A549 (cell line): ENCODE results near the gene CTNNAL1. TPM values are rescaled to one million over a fixed set of nuclear protein-coding genes. Genes with fewer than 3 reads are reported as not detected.

Experiments
- ATAC-seq, 2 experiments: fragments of 200-7000 bp in 1 of 2; fragments of >200 bp in 1 of 2; cut with Nextera tagmentation in 1 of 2; cut with Tn5 transposase in 1 of 2; 3 replicates each; pipeline versions ENCODE4 v1.8.0 to v1.9.1; 2018 to 2020; ENCODE audit warnings: mild to moderate bottlenecking in 1 of 2, moderate library complexity in 1 of 2
- CTCF ChIA-PET: fragments of 300-600 bp; sonication (Branson Sonifier 250); formaldehyde crosslinking; extraction: SDS; loops from one replicate; lab custom pipeline; 2021; ENCODE audit warnings: antibody characterized with exemption, inconsistent platforms; lab: Yijun Ruan, JAX
- POLR2A ChIA-PET: fragments of 350-600 bp; formaldehyde crosslinking; extraction: SDS; loops from one replicate; lab custom pipeline; 2021; ENCODE audit warnings: antibody characterized with exemption, inconsistent platforms; lab: Yijun Ruan, JAX
- DNase-seq, 2 experiments: peaks; one replicate each; pipeline versions ENCODE4 v3.0.0 to v3.0.0-alpha.2; 2011 to 2016; ENCODE audit warnings: low read depth in 1 of 2, low spot score in 1 of 2
- FAIRE-seq: peaks from 2 replicates; lab custom pipeline; 2011; peaks lifted over from hg19 to GRCh38; lab: Jason Lieb, UNC
- H3K27ac ChIP-seq, 2 experiments: fragments of >200 bp; sonication (Bioruptor Twin); formaldehyde crosslinking; 3 replicates each; pipeline ENCODE4 v1.5.1; 2016 to 2017
- H3K4me1 ChIP-seq: fragments of >200 bp; sonication (Bioruptor Twin); formaldehyde crosslinking; 3 replicates; pipeline ENCODE4 v1.6.1; 2016
- H3K4me2 ChIP-seq: fragments of >200 bp; sonication (Bioruptor Twin); formaldehyde crosslinking; 3 replicates; pipeline ENCODE4 v1.6.1; 2016
- H3K4me3 ChIP-seq: fragments of >200 bp; sonication (Bioruptor Twin); formaldehyde crosslinking; 3 replicates; pipeline ENCODE4 v1.5.1; 2016
- H3K9me3 ChIP-seq: fragments of >200 bp; sonication (Bioruptor Twin); formaldehyde crosslinking; 3 replicates; pipeline ENCODE4 v1.6.1; 2016
- BHLHE40 ChIP-seq: IDR thresholded peaks from 2 replicates; pipeline ENCODE4 v1.6.1; 2012; ENCODE audit warnings: low read depth, low read length, inconsistent platforms
- CBX8 ChIP-seq: fragments of 200-600 bp; sonication (generic); IDR thresholded peaks from 2 replicates; pipeline ENCODE4 v1.6.1; 2016
- CHD2 ChIP-seq: fragments of 150-350 bp; IDR thresholded peaks from 2 replicates; pipeline ENCODE4 v1.6.1; 2014; ENCODE audit warnings: low read length; ENCODE audit not compliant: partially characterized antibody
- EHMT2 ChIP-seq: fragments of 200-600 bp; sonication (generic); IDR thresholded peaks from 2 replicates; pipeline ENCODE4 v1.6.1; 2016; ENCODE audit warnings: antibody characterized with exemption, low read depth, mild to moderate bottlenecking, moderate library complexity
- FOSB ChIP-seq: fragments of 250-450 bp; sonication (Bioruptor Pico); IDR thresholded peaks from 2 replicates; pipeline ENCODE4 v1.5.0; 2020; ENCODE audit warnings: mild to moderate bottlenecking, moderate library complexity
- FOSL2 ChIP-seq, 2 experiments: fragments of 450-650 bp in 1 of 2; fragments of >200 bp in 1 of 2; sonication (Bioruptor Twin) in 1 of 2; formaldehyde crosslinking; IDR thresholded peaks; 2 replicates each; pipeline versions ENCODE4 v1.5.0 to v1.6.1; 2016 to 2020; ENCODE audit warnings: mild to moderate bottlenecking in 1 of 2, moderate library complexity in 1 of 2
- GATA3 ChIP-seq: IDR thresholded peaks from 2 replicates; pipeline ENCODE4 v1.6.1; 2012; ENCODE audit warnings: borderline replicate concordance
- HDAC2 ChIP-seq: fragments of 200-600 bp; sonication (generic); IDR thresholded peaks from 2 replicates; pipeline ENCODE4 v1.6.1; 2016
- HEYL ChIP-seq: fragments of 250-450 bp; sonication (Bioruptor Pico); IDR thresholded peaks from 2 replicates; pipeline ENCODE4 v1.8.0; 2021; ENCODE audit warnings: mild to moderate bottlenecking, moderate library complexity
- HOXA7 ChIP-seq: fragments of 250-450 bp; sonication (Bioruptor Pico); IDR thresholded peaks from 2 replicates; pipeline ENCODE4 v1.5.0; 2020; ENCODE audit warnings: mild to moderate bottlenecking, moderate library complexity
- HOXB5 ChIP-seq: fragments of 250-450 bp; sonication (Bioruptor Pico); IDR thresholded peaks from 2 replicates; pipeline ENCODE4 v1.5.0; 2020; ENCODE audit warnings: mild to moderate bottlenecking, moderate library complexity
- KDM1A ChIP-seq: fragments of 200-600 bp; sonication (generic); IDR thresholded peaks from 2 replicates; pipeline ENCODE4 v1.6.1; 2016; ENCODE audit warnings: low read depth, mild to moderate bottlenecking
- MYC ChIP-seq: IDR thresholded peaks from 2 replicates; pipeline ENCODE4 v1.6.1; 2012; ENCODE audit warnings: mild to moderate bottlenecking, inconsistent platforms, low read length, improper control_type of control experiment, borderline replicate concordance
- NR3C1 ChIP-seq: fragments of >200 bp; sonication (Bioruptor Twin); formaldehyde crosslinking; IDR thresholded peaks from 3 replicates; pipeline ENCODE4 v1.6.1; 2017
- RAD21 ChIP-seq, 2 experiments: fragments of >200 bp in 1 of 2; sonication (Bioruptor Twin) in 1 of 2; formaldehyde crosslinking in 1 of 2; IDR thresholded peaks in 1 of 2; conservative IDR thresholded peaks in 1 of 2; 2 replicates in 1 of 2; 3 replicates in 1 of 2; pipeline ENCODE4 v1.6.1; 2012 to 2018; ENCODE audit warnings: inconsistent platforms in 1 of 2
- RCOR1 ChIP-seq: fragments of 150-350 bp; IDR thresholded peaks from 2 replicates; pipeline ENCODE4 v1.6.1; 2014; ENCODE audit warnings: antibody characterized with exemption, low read length, low read depth
- ZFP36 ChIP-seq: fragments of 450-650 bp; IDR thresholded peaks from 2 replicates; pipeline ENCODE4 v1.6.1; 2014; ENCODE audit warnings: borderline replicate concordance; ENCODE audit not compliant: partially characterized antibody
- ZSCAN20 ChIP-seq: fragments of 250-450 bp; sonication (Bioruptor Pico); IDR thresholded peaks from 2 replicates; pipeline ENCODE4 v1.8.0; 2022; ENCODE audit warnings: mild to moderate bottlenecking, moderate library complexity
- WGBS: methylation state at CpG from one replicate; pipeline ENCODE4 v1.1.6; 2017; ENCODE audit errors: missing lambda C conversion rate; 5-methylcytosine and 5-hydroxymethylcytosine counted together
- polyA plus RNA-seq, 4 experiments: library from polyadenylated mRNA; depleted of rRNA in 3 of 4; stranded (reverse); fragments of >200 nt; fragmentation: RNase III in 1 of 4; extraction: RNeasy Plus Mini Kit Qiagen cat#74134 plus additional on column Dnase treatment in 1 of 4; gene quantifications; 2 replicates in 3 of 4; 3 replicates in 1 of 4; pipeline ENCODE4 v1.2.3, GENCODE V29; 2011 to 2017
- TF ChIP-seq, protein P1 (sequence below): fragments of 250-450 bp; sonication (Bioruptor Pico); IDR thresholded peaks from 2 replicates; pipeline ENCODE4 v1.5.0; 2020; ENCODE audit warnings: low read depth, mild to moderate bottlenecking, moderate library complexity
- TF ChIP-seq, protein P2 (sequence below): IDR thresholded peaks from 2 replicates; pipeline ENCODE4 v1.6.1; 2012
- TF ChIP-seq, protein P3 (sequence below): fragments of >200 bp; sonication (Bioruptor Twin); formaldehyde crosslinking; IDR thresholded peaks from 2 replicates; pipeline ENCODE4 v1.6.1; 2016

Gene CTNNAL1
- polyA plus RNA-seq, 2 of the 4 experiments (the other 2 are of a cell fraction) = 43.8 to 63.6 TPM

DNA sequence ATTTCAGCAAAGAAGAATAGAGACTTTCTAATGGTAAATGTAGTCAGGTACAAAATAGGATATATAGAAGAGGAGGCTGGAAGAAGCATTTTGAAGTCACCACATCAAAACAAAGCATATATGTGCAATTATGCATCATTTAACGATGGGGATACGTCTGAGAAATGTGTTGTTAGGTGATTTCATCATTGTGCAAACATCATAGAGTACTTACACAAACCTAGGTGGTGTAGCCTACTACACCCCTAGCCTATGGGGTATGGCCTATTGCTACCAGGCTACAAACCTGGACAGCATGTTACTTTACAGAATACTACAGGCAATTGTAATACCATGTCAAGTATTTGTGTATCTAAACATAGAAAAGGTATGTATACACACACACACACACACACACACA, 107.8 kb downstream of the CTNNAL1 start:
- no peak for TF ChIP-seq HOXB5 (CRISPR knock-in tag)
- no peak for TF ChIP-seq GATA3
- TF ChIP-seq, protein P1, sequence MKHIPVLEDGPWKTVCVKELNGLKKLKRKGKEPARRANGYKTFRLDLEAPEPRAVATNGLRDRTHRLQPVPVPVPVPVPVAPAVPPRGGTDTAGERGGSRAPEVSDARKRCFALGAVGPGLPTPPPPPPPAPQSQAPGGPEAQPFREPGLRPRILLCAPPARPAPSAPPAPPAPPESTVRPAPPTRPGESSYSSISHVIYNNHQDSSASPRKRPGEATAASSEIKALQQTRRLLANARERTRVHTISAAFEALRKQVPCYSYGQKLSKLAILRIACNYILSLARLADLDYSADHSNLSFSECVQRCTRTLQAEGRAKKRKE (CRISPR knock-in tag) = no peak
- TF ChIP-seq MYC = no peak
- TF ChIP-seq BHLHE40 = no peak
- TF ChIP-seq, protein P2, sequence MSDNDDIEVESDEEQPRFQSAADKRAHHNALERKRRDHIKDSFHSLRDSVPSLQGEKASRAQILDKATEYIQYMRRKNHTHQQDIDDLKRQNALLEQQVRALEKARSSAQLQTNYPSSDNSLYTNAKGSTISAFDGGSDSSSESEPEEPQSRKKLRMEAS = no peak
- no peak for TF ChIP-seq ZSCAN20 (CRISPR knock-in tag)
- no peak for TF ChIP-seq FOSL2 (IDR thresholded peaks at IDR 0.05)
- TF ChIP-seq FOSL2 (CRISPR knock-in tag; IDR thresholded peaks at IDR 0.05) = no peak
- TF ChIP-seq, protein P3, sequence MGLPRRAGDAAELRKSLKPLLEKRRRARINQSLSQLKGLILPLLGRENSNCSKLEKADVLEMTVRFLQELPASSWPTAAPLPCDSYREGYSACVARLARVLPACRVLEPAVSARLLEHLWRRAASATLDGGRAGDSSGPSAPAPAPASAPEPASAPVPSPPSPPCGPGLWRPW = no peak
- no peak for TF ChIP-seq HOXA7 (CRISPR knock-in tag)
- no peak for TF ChIP-seq RCOR1
- TF ChIP-seq CBX8 = no peak
- no peak for TF ChIP-seq KDM1A
- no peak for TF ChIP-seq EHMT2
- Histone ChIP-seq H3K4me1 (no peaks in the 10 kb centered on the region), H3K4me2 (no peak overlapping the region), H3K4me3 (no peak overlapping the region), H3K9me3 (no peaks in the 10 kb centered on the region), H3K27ac (no peak overlapping the region)
- ChIA-PET CTCF (no interaction called here), POLR2A (no interaction called here)
- ATAC-seq = no peak
- WGBS = 71% methylated on average over 2 of the region's 2 CpGs
- no peak for DNase-seq
- no peak for FAIRE-seq

DNA sequence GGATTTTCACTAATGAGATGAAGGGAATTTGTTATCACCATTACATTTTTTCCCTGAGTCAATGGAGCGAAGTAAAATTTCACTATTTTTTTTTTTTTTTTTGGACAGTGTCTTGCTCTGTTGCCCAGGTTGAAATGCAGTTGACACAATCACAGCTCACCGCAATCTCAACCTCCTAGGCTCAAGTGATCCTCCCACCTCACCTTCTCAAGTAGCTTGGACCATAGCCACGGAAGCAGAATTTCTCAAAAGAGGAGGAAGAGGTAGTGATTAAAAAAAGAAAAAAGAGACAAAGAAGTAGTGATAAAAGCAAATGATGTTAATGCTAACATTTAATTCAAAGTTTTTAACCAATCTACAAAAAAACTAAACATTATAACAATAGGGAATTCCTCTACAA, 109.1 kb downstream of the CTNNAL1 start:
- TF ChIP-seq HDAC2 = no peak
- TF ChIP-seq, protein P2 = no peak
- no peak for DNase-seq
- no peak overlapping the region for H3K4me3 ChIP-seq
- ChIA-PET CTCF (interaction anchor here (0.9 kb wide), 2 partner anchors 11 to 14 kb away, joined by 3 to 4 read pairs; no protein-coding TSS in a partner anchor), POLR2A (no interaction called here)
- no peak overlapping the region for H3K27ac ChIP-seq
- 100% methylated on average over 3 of the region's 3 CpGs for WGBS
- H3K4me2 ChIP-seq = no peak overlapping the region
- H3K9me3 ChIP-seq = no peaks in the 10 kb centered on the region
- H3K4me1 ChIP-seq = no peaks in the 10 kb centered on the region
- FAIRE-seq = no peak
- no peak for ATAC-seq

DNA sequence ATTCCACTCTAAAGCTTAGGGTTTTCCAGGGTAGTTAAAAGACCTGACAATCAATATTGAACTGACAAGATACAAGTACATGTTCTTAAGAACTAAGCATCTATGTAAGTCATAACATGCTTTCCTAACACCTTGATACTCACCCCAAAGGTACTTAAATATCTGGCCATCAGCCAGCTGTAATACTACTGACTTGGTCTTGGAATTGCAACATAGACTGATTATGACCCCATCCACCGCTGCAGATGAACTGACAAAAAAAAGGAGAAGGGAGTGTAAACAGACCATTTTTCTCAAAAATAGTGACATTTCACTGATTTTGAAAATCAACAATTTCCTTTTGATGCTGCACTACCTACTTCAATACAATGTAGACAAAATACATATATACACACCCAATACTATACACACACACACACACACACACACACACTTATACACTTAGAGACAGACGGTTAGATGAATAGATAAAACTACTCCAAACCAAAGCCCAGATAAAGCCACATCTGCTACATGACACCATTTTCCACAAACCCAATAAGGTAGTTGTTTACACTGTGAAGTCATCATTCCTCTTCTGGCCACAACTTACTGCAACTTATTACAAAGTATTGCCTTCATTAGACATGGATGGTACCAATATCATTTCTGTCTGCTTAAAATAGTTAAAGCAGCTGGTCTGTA, 109.7 kb downstream of the CTNNAL1 start:
- FAIRE-seq (no peak), ATAC-seq (no peak), DNase-seq (no peak)
- H3K27ac ChIP-seq = no peak overlapping the region
- no peaks in the 10 kb centered on the region for H3K9me3 ChIP-seq
- ChIA-PET CTCF (interaction anchor here (0.8 kb wide), 1 partner anchor 11 kb away, joined by 4 read pairs; no protein-coding TSS in a partner anchor), POLR2A (no interaction called here)
- 89% methylated on average over 2 of the region's 2 CpGs for WGBS
- no peak overlapping the region for H3K4me3 ChIP-seq
- no peak overlapping the region for H3K4me2 ChIP-seq
- H3K4me1 ChIP-seq = no peaks in the 10 kb centered on the region
- TF ChIP-seq FOSL2 (IDR thresholded peaks at IDR 0.05) = no peak
- no peak for TF ChIP-seq FOSL2 (CRISPR knock-in tag; IDR thresholded peaks at IDR 0.05)
- no peak for TF ChIP-seq HEYL (CRISPR knock-in tag)
- TF ChIP-seq RAD21 (conservative IDR thresholded peaks at IDR 0.05 in 1 of 2, IDR thresholded peaks at IDR 0.05 in 1 of 2) = no peak
- TF ChIP-seq NR3C1 = no peak
- no peak for TF ChIP-seq ZSCAN20 (CRISPR knock-in tag)
- no peak for TF ChIP-seq FOSB (CRISPR knock-in tag)
- TF ChIP-seq BHLHE40 = no peak
- TF ChIP-seq GATA3 = no peak
- TF ChIP-seq ZFP36 = no peak
- no peak for TF ChIP-seq CHD2
